H9 (cell line): ENCODE measurements around the gene BCAS2. TPM values are rescaled to one million over a fixed set of nuclear protein-coding genes. Genes with fewer than 3 reads are reported as not detected.

Experiments
- DNase-seq: peaks from one replicate; pipeline ENCODE4 v3.0.0-alpha.2; 2017
- H2AFZ ChIP-seq: one replicate; pipeline ENCODE4 v1.6.1; 2013; ENCODE audit warnings: mild to moderate bottlenecking, low read length, control low read depth, moderate library complexity
- H2AK5ac ChIP-seq: 2 replicates; pipeline ENCODE4 v1.6.1; 2013; ENCODE audit warnings: low read length, control low read depth, mixed read lengths; ENCODE audit not compliant: insufficient read length
- H2BK120ac ChIP-seq: one replicate; pipeline ENCODE4 v1.6.1; 2013; ENCODE audit warnings: low read depth, mild to moderate bottlenecking, low read length, control low read depth, inconsistent platforms; ENCODE audit not compliant: poor library complexity, severe bottlenecking
- H2BK12ac ChIP-seq: 2 replicates; pipeline ENCODE4 v1.6.1; 2013; ENCODE audit warnings: low read length, control low read depth, mixed read lengths, low read depth; ENCODE audit not compliant: insufficient read length
- H2BK15ac ChIP-seq: 2 replicates; pipeline ENCODE4 v1.6.1; 2013; ENCODE audit warnings: low read depth, low read length, control low read depth
- H2BK20ac ChIP-seq: one replicate; pipeline ENCODE4 v1.6.1; 2013; ENCODE audit warnings: low read depth, mild to moderate bottlenecking, low read length, control low read depth, inconsistent platforms; ENCODE audit not compliant: poor library complexity, severe bottlenecking
- H2BK5ac ChIP-seq: 2 replicates; pipeline ENCODE4 v1.6.1; 2013; ENCODE audit warnings: low read length, control low read depth, mixed read lengths; ENCODE audit not compliant: insufficient read length
- H3K14ac ChIP-seq: 2 replicates; pipeline ENCODE4 v1.6.1; 2013; ENCODE audit warnings: low read length, control low read depth; ENCODE audit not compliant: insufficient read depth
- H3K18ac ChIP-seq: 2 replicates; pipeline ENCODE4 v1.6.1; 2013; ENCODE audit warnings: low read depth, mild to moderate bottlenecking, mixed read lengths, low read length, control low read depth; ENCODE audit not compliant: insufficient read length
- H3K23ac ChIP-seq: 2 replicates; pipeline ENCODE4 v1.6.1; 2013; ENCODE audit warnings: low read length, control low read depth, mixed read lengths, low read depth; ENCODE audit not compliant: insufficient read length
- H3K23me2 ChIP-seq: 2 replicates; pipeline ENCODE4 v1.6.1; 2013; ENCODE audit warnings: low read depth, mild to moderate bottlenecking, mixed read lengths, low read length, control low read depth; ENCODE audit not compliant: insufficient read length, poor library complexity, severe bottlenecking
- H3K27ac ChIP-seq: 2 replicates; pipeline ENCODE4 v1.5.1; 2013; ENCODE audit warnings: low read length, control low read depth, mixed read lengths, low read depth; ENCODE audit not compliant: insufficient read length
- H3K27me3 ChIP-seq: 2 replicates; pipeline ENCODE4 v1.6.1; 2013; ENCODE audit warnings: low read length, control low read depth, inconsistent platforms; ENCODE audit not compliant: insufficient read depth
- H3K4ac ChIP-seq: 2 replicates; pipeline ENCODE4 v1.6.1; 2013; ENCODE audit warnings: low read depth, mild to moderate bottlenecking, control low read depth, inconsistent platforms, low read length, moderate library complexity
- H3K4me1 ChIP-seq: 2 replicates; pipeline ENCODE4 v1.6.1; 2013; ENCODE audit warnings: low read length, control low read depth, inconsistent platforms; ENCODE audit not compliant: insufficient read depth
- H3K4me2 ChIP-seq: 2 replicates; pipeline ENCODE4 v1.6.1; 2013; ENCODE audit warnings: low read length, control low read depth, mixed read lengths; ENCODE audit not compliant: insufficient read length, insufficient read depth
- H3K56ac ChIP-seq: 2 replicates; pipeline ENCODE4 v1.6.1; 2013; ENCODE audit warnings: low read depth, mild to moderate bottlenecking, mixed read lengths, low read length, control low read depth; ENCODE audit not compliant: insufficient read length
- H3K79me1 ChIP-seq: 2 replicates; pipeline ENCODE4 v1.6.1; 2013; ENCODE audit warnings: low read depth, mild to moderate bottlenecking, moderate library complexity, low read length, control low read depth, inconsistent platforms; ENCODE audit not compliant: insufficient read depth, poor library complexity, severe bottlenecking
- H3K79me2 ChIP-seq: 2 replicates; pipeline ENCODE4 v1.6.1; 2013; ENCODE audit warnings: low read length, control low read depth, inconsistent platforms; ENCODE audit not compliant: insufficient read depth
- H3K9ac ChIP-seq: 2 replicates; pipeline ENCODE4 v1.6.1; 2013; ENCODE audit warnings: low read length, control low read depth, mixed read lengths; ENCODE audit not compliant: insufficient read length; ENCODE audit errors: extremely low read depth
- H3K9me3 ChIP-seq: one replicate; pipeline ENCODE4 v1.6.1; 2013; ENCODE audit warnings: low read depth, low read length, inconsistent platforms; ENCODE audit not compliant: control insufficient read depth
- H3T11ph ChIP-seq: one replicate; pipeline ENCODE4 v1.6.1; 2013; ENCODE audit warnings: mild to moderate bottlenecking, low read length, control low read depth, inconsistent platforms
- H4K20me1 ChIP-seq: one replicate; pipeline ENCODE4 v1.6.1; 2013; ENCODE audit not compliant: control insufficient read depth, insufficient read length, insufficient read depth
- H4K5ac ChIP-seq: 2 replicates; pipeline ENCODE4 v1.6.1; 2013; ENCODE audit warnings: low read depth, mild to moderate bottlenecking, mixed read lengths, low read length, control low read depth; ENCODE audit not compliant: insufficient read length
- H4K8ac ChIP-seq: replicated peaks from 2 replicates; pipeline ENCODE4 v1.6.1; 2013; ENCODE audit warnings: low read length, control low read depth, mixed read lengths, low read depth; ENCODE audit not compliant: insufficient read length
- H4K91ac ChIP-seq: 2 replicates; pipeline ENCODE4 v1.6.1; 2013; ENCODE audit warnings: low read depth, mild to moderate bottlenecking, moderate library complexity, mixed read lengths, low read length, control low read depth; ENCODE audit not compliant: insufficient read length
- H3K27ac Mint-ChIP-seq, 3 experiments: 2 replicates in 2 of 3; 3 replicates in 1 of 3; pipeline ENCODE4 v1.8.0; 2020 to 2021; ENCODE audit warnings: mixed read lengths in 3 of 3, mild to moderate bottlenecking in 1 of 3, moderate library complexity in 1 of 3
- H3K27me3 Mint-ChIP-seq: 2 replicates; pipeline ENCODE4 v1.8.0; 2021; ENCODE audit warnings: low read depth, mild to moderate bottlenecking, moderate library complexity, mixed read lengths
- H3K36me3 Mint-ChIP-seq, 3 experiments: 2 replicates in 2 of 3; 3 replicates in 1 of 3; pipeline ENCODE4 v1.8.0; 2020 to 2021; ENCODE audit warnings: low read depth in 3 of 3, mixed read lengths in 3 of 3; ENCODE audit not compliant: insufficient read depth in 1 of 3
- H3K4me1 Mint-ChIP-seq, 2 experiments: 2 replicates each; pipeline ENCODE4 v1.8.0; 2020; ENCODE audit warnings: mixed read lengths in 2 of 2
- H3K4me3 Mint-ChIP-seq, 2 experiments: 2 replicates in 1 of 2; 3 replicates in 1 of 2; pipeline ENCODE4 v1.8.0; 2020 to 2021; ENCODE audit warnings: mild to moderate bottlenecking in 2 of 2, mixed read lengths in 2 of 2, moderate library complexity in 1 of 2
- H3K9me3 Mint-ChIP-seq, 2 experiments: 2 replicates in 1 of 2; 3 replicates in 1 of 2; pipeline ENCODE4 v1.8.0; 2020; ENCODE audit warnings: mild to moderate bottlenecking in 2 of 2, mixed read lengths in 2 of 2, moderate library complexity in 1 of 2
- WGBS: extraction: QIAGEN DNeasy Blood & Tissue Kit; methylation state at CpG from one replicate; pipeline ENCODE4 v1.1.7; 2013; ENCODE audit warnings: missing lambda C conversion rate, low lambda C conversion rate, mixed read lengths; ENCODE audit not compliant: insufficient read length; ENCODE audit errors: extremely low coverage; 5-methylcytosine and 5-hydroxymethylcytosine counted together
- total RNA-seq: library from RNA; stranded (reverse); gene quantifications from 2 replicates; pipeline ENCODE4 v1.2.1, GENCODE V29; 2021
- TF ChIP-seq, protein P1 (sequence below): fragments of 200-600 bp; sonication (generic); conservative IDR thresholded peaks from 3 replicates; pipeline ENCODE4 v1.8.0; 2021; ENCODE audit warnings: antibody characterized with exemption, mild to moderate bottlenecking

BCAS2 gene
- total RNA-seq, 1 experiment from 2014 or later, result 72.1 TPM

DNA sequence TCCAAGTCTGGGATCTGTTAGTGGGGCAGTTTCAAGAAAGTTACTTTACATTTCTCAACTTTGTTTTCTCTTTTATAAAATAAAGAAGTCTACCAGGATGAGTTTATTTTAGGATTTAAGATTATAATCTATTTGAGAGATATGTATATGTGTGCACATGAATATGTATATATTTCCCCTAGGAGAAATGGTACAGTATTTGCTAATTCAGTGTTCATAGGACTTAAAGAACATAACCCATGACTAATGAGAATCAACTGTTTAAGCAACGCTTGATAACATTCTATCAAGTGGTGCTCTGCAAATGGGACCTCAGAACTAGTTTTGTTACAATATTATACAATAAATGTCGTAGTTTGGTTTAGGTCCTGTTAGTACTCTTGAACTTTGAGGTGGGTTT, 7.0 kb downstream of the BCAS2 start:
- H3K9me3 ChIP-seq, result no peaks in the 10 kb centered on the region
- H3K4me1 ChIP-seq, result no peaks in the 10 kb centered on the region
- H3K27ac ChIP-seq, result no peak overlapping the region
- no peaks in the 10 kb centered on the region; the same call in 1 of the 2 replicates for H3K79me2 ChIP-seq
- no peak overlapping the region for H3K4me2 ChIP-seq
- Mint-ChIP-seq H3K27me3 (no peaks in the 10 kb centered on the region), H3K27ac (no peak overlapping the region), H3K4me1 (no peaks in the 10 kb centered on the region), H3K36me3 (peaks cover 33 to 83% (median 81%) of the 10 kb centered on the region in 3 experiments), H3K9me3 (no peaks in the 10 kb centered on the region; a peak in 1 of 5 replicates), H3K4me3 (no peak overlapping the region)
- H3K23me2 ChIP-seq, result no peaks in the 10 kb centered on the region
- H3K56ac ChIP-seq, result no peak overlapping the region
- H4K20me1 ChIP-seq, result no peaks in the 10 kb centered on the region
- no peak overlapping the region for H2BK5ac ChIP-seq
- H2BK12ac ChIP-seq, result no peak overlapping the region
- no peak overlapping the region for H2BK120ac ChIP-seq
- H3K4ac ChIP-seq, result no peak overlapping the region
- TF ChIP-seq, protein P1, sequence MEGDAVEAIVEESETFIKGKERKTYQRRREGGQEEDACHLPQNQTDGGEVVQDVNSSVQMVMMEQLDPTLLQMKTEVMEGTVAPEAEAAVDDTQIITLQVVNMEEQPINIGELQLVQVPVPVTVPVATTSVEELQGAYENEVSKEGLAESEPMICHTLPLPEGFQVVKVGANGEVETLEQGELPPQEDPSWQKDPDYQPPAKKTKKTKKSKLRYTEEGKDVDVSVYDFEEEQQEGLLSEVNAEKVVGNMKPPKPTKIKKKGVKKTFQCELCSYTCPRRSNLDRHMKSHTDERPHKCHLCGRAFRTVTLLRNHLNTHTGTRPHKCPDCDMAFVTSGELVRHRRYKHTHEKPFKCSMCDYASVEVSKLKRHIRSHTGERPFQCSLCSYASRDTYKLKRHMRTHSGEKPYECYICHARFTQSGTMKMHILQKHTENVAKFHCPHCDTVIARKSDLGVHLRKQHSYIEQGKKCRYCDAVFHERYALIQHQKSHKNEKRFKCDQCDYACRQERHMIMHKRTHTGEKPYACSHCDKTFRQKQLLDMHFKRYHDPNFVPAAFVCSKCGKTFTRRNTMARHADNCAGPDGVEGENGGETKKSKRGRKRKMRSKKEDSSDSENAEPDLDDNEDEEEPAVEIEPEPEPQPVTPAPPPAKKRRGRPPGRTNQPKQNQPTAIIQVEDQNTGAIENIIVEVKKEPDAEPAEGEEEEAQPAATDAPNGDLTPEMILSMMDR, result no peak
- H2BK20ac ChIP-seq, result no peak overlapping the region
- no peak overlapping the region for H4K8ac ChIP-seq
- no peak overlapping the region for H3T11ph ChIP-seq
- no peak overlapping the region for H4K5ac ChIP-seq
- H4K91ac ChIP-seq, result no peak overlapping the region
- peaks cover 3% of the 10 kb centered on the region for H3K79me1 ChIP-seq
- no peak overlapping the region for H2BK15ac ChIP-seq
- H3K23ac ChIP-seq, result no peak overlapping the region
- no peak overlapping the region for H3K18ac ChIP-seq
- no CpG with 5 or more reads among the region's 2 CpGs for WGBS
- DNase-seq, result no peak
- no peaks in the 10 kb centered on the region for H3K27me3 ChIP-seq
- H3K14ac ChIP-seq, result no peak overlapping the region
- H2AK5ac ChIP-seq, result no peak overlapping the region
- H2AFZ ChIP-seq, result no peak overlapping the region
- H3K9ac ChIP-seq, result no peak overlapping the region
